ENCODE measurements around the gene LKAAEAR1. TPM values are rescaled to one million over a fixed set of nuclear protein-coding genes. Genes with fewer than 3 reads are reported as not detected.
A peak's percentile ranks its signal among the peaks of the same experiment; 100 is the strongest.

The LKAAEAR1 gene
- total and polyA plus RNA-seq, 2 of the 13 experiments (the other 11 are each of a cell fraction or from before 2014, with no cell fraction given), result not detected

- TF ChIP-seq, protein P1, sequence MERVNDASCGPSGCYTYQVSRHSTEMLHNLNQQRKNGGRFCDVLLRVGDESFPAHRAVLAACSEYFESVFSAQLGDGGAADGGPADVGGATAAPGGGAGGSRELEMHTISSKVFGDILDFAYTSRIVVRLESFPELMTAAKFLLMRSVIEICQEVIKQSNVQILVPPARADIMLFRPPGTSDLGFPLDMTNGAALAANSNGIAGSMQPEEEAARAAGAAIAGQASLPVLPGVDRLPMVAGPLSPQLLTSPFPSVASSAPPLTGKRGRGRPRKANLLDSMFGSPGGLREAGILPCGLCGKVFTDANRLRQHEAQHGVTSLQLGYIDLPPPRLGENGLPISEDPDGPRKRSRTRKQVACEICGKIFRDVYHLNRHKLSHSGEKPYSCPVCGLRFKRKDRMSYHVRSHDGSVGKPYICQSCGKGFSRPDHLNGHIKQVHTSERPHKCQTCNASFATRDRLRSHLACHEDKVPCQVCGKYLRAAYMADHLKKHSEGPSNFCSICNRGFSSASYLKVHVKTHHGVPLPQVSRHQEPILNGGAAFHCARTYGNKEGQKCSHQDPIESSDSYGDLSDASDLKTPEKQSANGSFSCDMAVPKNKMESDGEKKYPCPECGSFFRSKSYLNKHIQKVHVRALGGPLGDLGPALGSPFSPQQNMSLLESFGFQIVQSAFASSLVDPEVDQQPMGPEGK (CRISPR knock-in tag; IDR thresholded peaks at IDR 0.05), result peak; percentile 5; the same call in 1 of the 2 replicates
- TF ChIP-seq ZNF263 (CRISPR knock-in tag; IDR thresholded peaks at IDR 0.05) (no peak), ELF3 (CRISPR knock-in tag; IDR thresholded peaks at IDR 0.05) (no peak), ZSCAN9 (CRISPR knock-in tag; IDR thresholded peaks at IDR 0.05; ENCODE audit: borderline replicate concordance) (no peak)
These were observed 521 bp upstream of the LKAAEAR1 start (continued) for GRCh38 chr20:64084685-64085152.

DNA sequence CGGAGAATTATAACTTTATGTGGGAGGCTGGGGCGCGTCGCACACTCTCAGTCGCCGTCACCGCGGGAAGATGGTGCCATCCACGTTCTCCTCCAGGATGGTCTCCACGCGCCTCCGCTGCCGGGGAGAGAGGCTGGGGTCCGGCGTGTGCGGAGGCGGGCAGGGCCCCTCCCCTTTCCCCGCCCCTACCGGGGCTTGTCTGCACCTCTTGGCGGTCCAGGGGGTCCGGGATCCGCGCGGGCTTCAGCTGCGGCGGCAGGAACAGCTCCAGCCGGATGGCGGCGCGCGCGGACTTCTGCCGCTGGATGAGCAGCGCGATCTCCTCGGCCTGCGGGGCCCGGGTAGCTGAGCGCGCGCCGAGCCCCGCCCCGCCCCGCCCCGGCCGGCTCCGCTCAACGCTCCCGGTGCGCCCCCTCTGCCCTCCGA is 807 bp downstream of the LKAAEAR1 start:
- H2AFZ ChIP-seq (ENCODE audit: low read length), result no peak overlapping the region
- DNase-seq (ENCODE audit: low spot score), result peak; percentile 67
- TF ChIP-seq E2F1 (CRISPR knock-in tag; IDR thresholded peaks at IDR 0.05) (no peak), ZNF513 (CRISPR knock-in tag; conservative IDR thresholded peaks at IDR 0.05) (no peak), SSRP1 (CRISPR knock-in tag; IDR thresholded peaks at IDR 0.05) (no peak), PRDM10 (CRISPR knock-in tag; IDR thresholded peaks at IDR 0.05; ENCODE audit: low read depth) (no peak), ZIK1 (CRISPR knock-in tag; IDR thresholded peaks at IDR 0.05; ENCODE audit: borderline replicate concordance, low read depth) (no peak), SOX5 (CRISPR knock-in tag; IDR thresholded peaks at IDR 0.05; ENCODE audit: borderline replicate concordance) (no peak; the same call in 1 of the 2 replicates), ATF1 (CRISPR knock-in tag; IDR thresholded peaks at IDR 0.05) (no peak), ZNF572 (CRISPR knock-in tag; IDR thresholded peaks at IDR 0.05) (no peak; the same call in 1 of the 2 replicates), RAD51 (IDR thresholded peaks at IDR 0.05; ENCODE audit: borderline replicate concordance) (no peak), ZNF678 (CRISPR knock-in tag; IDR thresholded peaks at IDR 0.05) (no peak), DR1 (CRISPR knock-in tag; IDR thresholded peaks at IDR 0.05) (no peak)

More for the DNA sequence above, 807 bp downstream of the LKAAEAR1 start:
- H3K36me3 ChIP-seq (replicated peaks in 1 of 2; ENCODE audit: control insufficient read depth in 1 of 2, insufficient read depth in 2 of 2, low read length in 2 of 2), result no peaks in the 10 kb centered on the region
- FAIRE-seq (no peak), ATAC-seq (peak; percentile 62)
- H3K4me3 ChIP-seq (replicated peaks in 1 of 3; ENCODE audit: insufficient read depth in 1 of 3, low read depth in 2 of 3, low read length in 3 of 3), result peak overlapping the region; percentile 48 to 77 (median 58); a peak in 5 of 6 replicates
- no TSS peak for BruUV-seq (replicated peaks)
- H3K27ac ChIP-seq (ENCODE audit: extremely low read length, insufficient read depth, low read length), result no peak overlapping the region
- intact Hi-C loops (cut with micrococcal nuclease; ENCODE audit: unreplicated experiment), result loop anchor here (1.0 kb wide), 1 partner anchor 37 kb away; no protein-coding TSS in a partner anchor
- ChIA-PET POLR2A (interaction anchor here (0.7 to 2.2 kb wide), 10 partner anchors 8 to 225 kb away, joined by 3 to 8 read pairs (median 3); partner anchors contain the start of genes PRPF6, TCEA2 and UCKL1), CTCF (ENCODE audit: low intra/inter-chr PET ratio, low total read pairs) (interaction anchor here (2.3 kb wide), 1 partner anchor 37 kb away, joined by 14 read pairs; no protein-coding TSS in a partner anchor)
- H3K4me2 ChIP-seq (ENCODE audit: low read depth, low read length), result peak overlapping the region; percentile 87
- peaks cover 14 to 48% of the 10 kb centered on the region in 2 experiments for H3K27me3 ChIP-seq (ENCODE audit: control insufficient read depth in 1 of 2, insufficient read depth in 2 of 2, low read length in 2 of 2)
- no peak overlapping the region for H3K9ac ChIP-seq (ENCODE audit: insufficient read depth, low read depth, low read length)
- in situ Hi-C loops (cut with HindIII; ENCODE audit: extremely low pct_ligation_motif_present, low pct_unique_long_range_greater_than_20kb), result loop anchor here (5.0 kb wide), 1 partner anchor 34 kb away; no protein-coding TSS in a partner anchor
- H4K20me1 ChIP-seq (ENCODE audit: insufficient read depth, low read length), result peaks cover 9% of the 10 kb centered on the region; the same call in 1 of the 2 replicates
- WGBS (ENCODE audit: low lambda C conversion rate), result 7% methylated on average over 46 of the region's 52 CpGs
- no peaks in the 10 kb centered on the region for H3K79me2 ChIP-seq (ENCODE audit: insufficient read depth, low read length)
- no peaks in the 10 kb centered on the region for H3K9me3 ChIP-seq (ENCODE audit: low read length)
- peaks cover 56% of the 10 kb centered on the region for H3K4me1 ChIP-seq (ENCODE audit: insufficient read depth, low read length)

Data from HepG2 (cell line).